Endothelial cell (in vitro differentiated cells): ENCODE results near the gene METRN. TPM values are rescaled to one million over a fixed set of nuclear protein-coding genes. Genes with fewer than 3 reads are reported as not detected.

Experiments
- DNase-seq: peaks from one replicate; pipeline ENCODE4 v3.0.0; 2021; ENCODE audit warnings: low spot score
- H3K27ac Mint-ChIP-seq: one replicate; pipeline ENCODE4 v1.8.0; 2021; ENCODE audit warnings: mixed read lengths, inconsistent platforms; ENCODE audit not compliant: unreplicated experiment
- H3K27me3 Mint-ChIP-seq: one replicate; pipeline ENCODE4 v1.8.0; 2021; ENCODE audit warnings: mild to moderate bottlenecking, moderate library complexity, mixed read lengths, inconsistent platforms; ENCODE audit not compliant: unreplicated experiment
- H3K36me3 Mint-ChIP-seq: one replicate; pipeline ENCODE4 v1.8.0; 2021; ENCODE audit warnings: mild to moderate bottlenecking, low read depth, mixed read lengths, inconsistent platforms; ENCODE audit not compliant: unreplicated experiment
- H3K4me1 Mint-ChIP-seq: one replicate; pipeline ENCODE4 v1.8.0; 2021; ENCODE audit warnings: mild to moderate bottlenecking, mixed read lengths, inconsistent platforms; ENCODE audit not compliant: unreplicated experiment
- H3K4me3 Mint-ChIP-seq: one replicate; pipeline ENCODE4 v1.8.0; 2021; ENCODE audit warnings: mild to moderate bottlenecking, mixed read lengths, inconsistent platforms; ENCODE audit not compliant: unreplicated experiment
- H3K9me3 Mint-ChIP-seq: one replicate; pipeline ENCODE4 v1.8.0; 2021; ENCODE audit warnings: mixed read lengths, inconsistent platforms; ENCODE audit not compliant: unreplicated experiment
- CTCF ChIP-seq: fragments of 200-600 bp; sonication (generic); IDR thresholded peaks from one replicate; pipeline ENCODE4 v1.5.0; 2021; ENCODE audit warnings: antibody characterized with exemption; ENCODE audit not compliant: unreplicated experiment
- total RNA-seq: library from RNA; stranded (reverse); fragmentation: NEBNext Ultra II Directional; extraction: Animal tissue kit (Norgen Biotek cat#: 25700); gene quantifications from one replicate; pipeline ENCODE4 v1.2.1, GENCODE V29; 2021; ENCODE audit not compliant: unreplicated experiment

Gene METRN
- total RNA-seq, 1 donor from 2014 or later = 11.2 TPM

- no peak for DNase-seq
- no peak for TF ChIP-seq CTCF
- Mint-ChIP-seq H3K27ac (no peak overlapping the region), H3K4me3 (no peak overlapping the region), H3K27me3 (peaks cover 4% of the 10 kb centered on the region), H3K9me3 (no peaks in the 10 kb centered on the region), H3K4me1 (no peaks in the 10 kb centered on the region), H3K36me3 (no peaks in the 10 kb centered on the region)
Observed at GRCh38 chr16:764848-765487, 50.0 kb downstream of the METRN start.

- H3K4me1 Mint-ChIP-seq = no peaks in the 10 kb centered on the region
- H3K27me3 Mint-ChIP-seq = peaks cover 4% of the 10 kb centered on the region
- H3K27ac Mint-ChIP-seq = no peak overlapping the region
- H3K9me3 Mint-ChIP-seq = no peaks in the 10 kb centered on the region
- no peak for TF ChIP-seq CTCF
- no peaks in the 10 kb centered on the region for H3K36me3 Mint-ChIP-seq
- no peak overlapping the region for H3K4me3 Mint-ChIP-seq
- DNase-seq = no peak
Observed at GRCh38 chr16:765488-765865, 50.6 kb downstream of the METRN start.

- peaks cover 6% of the 10 kb centered on the region for H3K27me3 Mint-ChIP-seq
Observed at GRCh38 chr16:766008-766819, 51.3 kb downstream of the METRN start.

GRCh38 chr16:766820-767640 is 52.1 kb downstream of the METRN start:
- H3K4me3 Mint-ChIP-seq = no peak overlapping the region
- peaks cover 7% of the 10 kb centered on the region for H3K27me3 Mint-ChIP-seq
- H3K4me1 Mint-ChIP-seq = no peaks in the 10 kb centered on the region
- no peak overlapping the region for H3K27ac Mint-ChIP-seq
- no peak for TF ChIP-seq CTCF
- no peak for DNase-seq
- no peaks in the 10 kb centered on the region for H3K36me3 Mint-ChIP-seq
- H3K9me3 Mint-ChIP-seq = no peaks in the 10 kb centered on the region

More at GRCh38 chr16:766008-766819, 51.3 kb downstream of the METRN start:
- no peak for TF ChIP-seq CTCF
- H3K4me1 Mint-ChIP-seq = no peaks in the 10 kb centered on the region
- H3K9me3 Mint-ChIP-seq = no peaks in the 10 kb centered on the region
- DNase-seq = no peak
- no peak overlapping the region for H3K27ac Mint-ChIP-seq
- H3K36me3 Mint-ChIP-seq = no peaks in the 10 kb centered on the region
- H3K4me3 Mint-ChIP-seq = no peak overlapping the region
